ENCODE data around the gene DICER1.

- TF ChIP-seq CTCF (IDR thresholded peaks at IDR 0.05) (no peak), ZFX (IDR thresholded peaks at IDR 0.05; ENCODE audit: borderline replicate concordance) (no peak)
These were observed 45.7 kb downstream of the DICER1 start for GRCh38 chr14:95111507-95112164.
